ENCODE measurements around the gene PSMD3.
"Not testable (repeated sequence)": the region's sequence is repeated elsewhere in the genome, so short reads cannot be mapped to it uniquely, and the experiment has no call there.

Gene PSMD3

GRCh38 chr17:40000161-40000560, 19.6 kb downstream of the PSMD3 start:
- no peak for DNase-seq

DNA sequence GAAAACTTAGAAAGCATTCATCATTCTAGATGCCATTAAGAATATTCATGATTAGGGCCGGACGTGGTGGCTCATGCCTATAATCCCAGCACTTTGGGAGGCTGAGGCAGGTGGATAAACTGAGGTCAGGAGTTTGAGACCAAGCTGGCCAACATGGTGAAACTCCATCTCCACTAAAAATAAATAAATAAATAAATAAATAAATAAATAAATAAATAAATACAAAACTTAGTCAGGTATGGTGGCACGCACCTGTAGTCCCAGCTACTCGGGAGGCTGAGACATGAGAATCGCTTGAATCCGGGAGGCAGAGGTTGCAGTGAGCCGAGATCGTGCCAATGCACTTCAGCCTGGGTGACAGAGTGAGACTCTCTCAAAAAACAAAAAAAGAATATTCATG, 20.7 kb downstream of the PSMD3 start:
- DNase-seq = not testable (repeated sequence)

GRCh38 chr17:40004072-40004471, 23.5 kb downstream of the PSMD3 start:
- no peak for DNase-seq

DNA sequence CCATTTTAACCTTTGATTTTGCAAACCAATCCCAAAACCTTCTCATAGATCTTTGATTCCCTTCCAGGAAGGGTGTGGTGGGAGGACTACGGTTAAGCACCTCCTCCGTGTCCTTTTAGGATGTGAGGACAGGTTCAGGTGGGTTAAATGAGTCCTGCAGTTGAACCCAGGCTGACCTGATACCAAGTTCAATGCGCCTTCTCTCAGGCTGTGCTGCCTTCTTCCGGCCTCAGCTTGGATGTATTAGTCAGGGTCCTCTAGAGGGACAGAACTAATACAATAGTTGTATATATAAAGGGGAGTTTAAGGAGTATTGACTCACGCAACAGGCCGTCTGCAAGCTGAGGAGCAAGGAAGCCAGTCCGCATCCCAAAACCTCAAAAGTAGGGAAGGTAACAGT, 24.1 kb downstream of the PSMD3 start:
- DNase-seq = no peak

DNA sequence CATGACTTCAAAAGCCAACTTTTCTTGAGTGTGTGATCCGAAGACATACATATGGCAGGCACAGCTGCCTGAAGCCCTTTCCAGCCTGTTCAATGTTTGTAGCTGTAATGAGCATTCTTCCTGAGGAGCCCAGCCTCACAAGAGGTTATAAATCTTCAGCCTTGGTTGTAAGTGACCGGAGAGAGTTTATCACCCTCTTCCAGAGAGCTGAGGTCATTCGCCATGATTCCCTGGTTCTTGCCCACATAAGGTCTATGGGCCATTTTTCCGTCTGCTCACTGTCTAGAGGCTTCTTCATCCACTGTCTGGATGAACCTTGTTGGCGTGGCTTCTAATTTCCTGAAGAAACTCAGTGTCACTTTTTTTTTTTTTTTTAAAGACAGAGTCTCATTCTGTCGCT, 24.9 kb downstream of the PSMD3 start:
- DNase-seq = no peak

DNA sequence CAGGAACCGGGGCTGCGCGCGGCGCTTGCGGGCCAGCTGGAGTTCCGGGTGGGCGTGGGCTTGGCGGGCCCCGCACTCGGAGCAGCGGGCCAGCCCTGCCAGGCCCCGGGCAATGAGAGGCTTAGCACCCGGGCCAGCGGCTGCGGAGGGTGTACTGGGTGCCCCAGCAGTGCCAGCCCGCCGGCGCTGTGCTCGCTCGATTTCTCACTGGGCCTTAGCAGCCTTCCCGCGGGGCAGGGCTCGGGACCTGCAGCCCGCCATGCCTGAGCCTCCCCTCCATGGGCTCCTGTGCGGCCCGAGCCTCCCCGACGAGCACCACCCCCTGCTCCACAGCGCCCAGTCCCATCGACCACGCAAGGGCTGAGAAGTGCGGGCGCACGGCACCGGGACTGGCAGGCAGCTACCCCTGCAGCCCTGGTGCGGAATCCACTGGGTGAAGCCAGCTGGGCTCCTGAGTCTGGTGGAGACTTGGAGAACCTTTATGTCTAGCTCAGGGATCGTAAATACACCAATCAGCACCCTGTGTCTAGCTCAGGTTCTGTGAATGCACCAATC, 30.4 kb downstream of the PSMD3 start:
- peak; percentile 9 for DNase-seq

GRCh38 chr17:40012017-40012647, 31.5 kb downstream of the PSMD3 start:
- DNase-seq = not testable (repeated sequence)

- DNase-seq = no peak
These were observed 33.9 kb downstream of the PSMD3 start for GRCh38 chr17:40014375-40014980.

- peak; percentile 40 for DNase-seq
These were observed 34.7 kb downstream of the PSMD3 start, which contains the start of gene CSF3 for GRCh38 chr17:40015005-40015997. CSF3 (plus strand) TSS chr17:40015440; CDS start chr17:40015475, 35 bp downstream.

GRCh38 chr17:40015998-40016985, 35.7 kb downstream of the PSMD3 start:
- DNase-seq = no peak

- DNase-seq = no peak
These were observed 36.9 kb downstream of the PSMD3 start for GRCh38 chr17:40017422-40018080.

DNA sequence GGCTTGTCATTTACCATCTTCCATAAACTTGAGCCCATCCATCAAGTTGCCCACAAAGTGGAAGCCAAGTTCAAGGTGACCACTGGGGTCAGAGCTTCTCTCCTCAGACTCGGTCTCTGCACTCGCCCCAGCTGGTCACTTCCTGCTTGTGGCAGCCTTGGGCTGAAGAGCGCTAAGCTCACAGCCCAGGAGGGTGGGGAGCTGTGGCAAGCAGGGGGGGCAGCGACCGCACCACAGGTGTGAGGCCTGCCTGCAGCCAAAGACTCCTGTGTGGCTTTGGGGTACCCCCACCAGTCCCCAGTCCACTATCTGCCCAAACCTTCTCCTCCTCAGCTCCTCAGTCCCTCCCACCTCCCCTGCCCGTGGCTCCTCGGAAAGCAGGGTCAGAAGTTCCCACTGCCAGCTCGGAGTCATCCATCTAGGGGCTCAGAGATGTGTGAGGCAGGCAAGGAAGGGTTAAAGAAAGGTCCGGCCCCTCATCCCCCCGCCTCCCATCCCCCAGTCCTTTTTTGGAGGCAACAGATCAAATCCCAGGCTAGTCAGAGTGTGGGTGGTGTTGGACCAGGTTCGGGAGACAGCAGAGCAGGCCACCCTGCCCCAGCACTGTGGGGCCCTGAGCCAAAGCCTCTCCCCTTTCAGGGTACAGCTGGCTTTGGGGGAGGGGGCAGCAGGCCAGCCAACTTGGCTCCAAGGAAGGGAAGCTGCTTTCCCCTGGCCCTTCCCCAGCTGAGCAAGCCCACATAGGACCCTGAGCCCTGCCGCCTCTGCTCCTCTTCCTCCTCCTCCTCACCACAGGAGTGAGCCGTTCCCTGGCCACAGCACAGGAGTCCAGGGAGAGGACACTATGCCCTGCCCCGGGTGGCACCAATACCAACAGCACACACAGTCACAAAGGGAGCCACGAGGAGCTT, 37.9 kb downstream of the PSMD3 start:
- no peak for DNase-seq

GRCh38 chr17:40019140-40019991, 38.8 kb downstream of the PSMD3 start:
- no peak for DNase-seq

GRCh38 chr17:40020146-40020545, 39.5 kb downstream of the PSMD3 start:
- no peak for DNase-seq

- no peak for DNase-seq
These were observed 40.9 kb downstream of the PSMD3 start for GRCh38 chr17:40021451-40021971.

DNA sequence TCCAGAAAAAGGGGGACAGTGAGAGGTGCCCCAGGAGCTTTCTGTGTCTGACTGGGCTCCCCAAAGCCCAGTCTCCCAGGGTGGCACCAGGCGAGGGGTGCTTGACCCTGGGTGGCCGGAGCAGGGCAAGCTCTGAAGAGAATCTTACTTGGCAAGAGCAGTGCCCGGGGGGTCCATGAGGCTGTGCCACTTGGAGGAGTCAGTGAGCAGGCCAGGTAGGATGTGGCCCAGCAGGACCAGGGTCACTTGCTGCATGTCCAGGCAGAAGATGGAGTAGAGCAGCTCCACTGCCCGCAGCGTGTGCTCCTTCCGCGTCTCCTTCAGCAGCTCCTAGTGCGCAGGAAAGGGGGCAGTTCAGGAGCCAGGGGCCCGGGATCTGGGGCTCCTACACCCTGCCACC, 41.9 kb downstream of the PSMD3 start:
- DNase-seq = no peak

GRCh38 chr17:40022961-40023541, 42.4 kb downstream of the PSMD3 start:
- no peak for DNase-seq

DNA sequence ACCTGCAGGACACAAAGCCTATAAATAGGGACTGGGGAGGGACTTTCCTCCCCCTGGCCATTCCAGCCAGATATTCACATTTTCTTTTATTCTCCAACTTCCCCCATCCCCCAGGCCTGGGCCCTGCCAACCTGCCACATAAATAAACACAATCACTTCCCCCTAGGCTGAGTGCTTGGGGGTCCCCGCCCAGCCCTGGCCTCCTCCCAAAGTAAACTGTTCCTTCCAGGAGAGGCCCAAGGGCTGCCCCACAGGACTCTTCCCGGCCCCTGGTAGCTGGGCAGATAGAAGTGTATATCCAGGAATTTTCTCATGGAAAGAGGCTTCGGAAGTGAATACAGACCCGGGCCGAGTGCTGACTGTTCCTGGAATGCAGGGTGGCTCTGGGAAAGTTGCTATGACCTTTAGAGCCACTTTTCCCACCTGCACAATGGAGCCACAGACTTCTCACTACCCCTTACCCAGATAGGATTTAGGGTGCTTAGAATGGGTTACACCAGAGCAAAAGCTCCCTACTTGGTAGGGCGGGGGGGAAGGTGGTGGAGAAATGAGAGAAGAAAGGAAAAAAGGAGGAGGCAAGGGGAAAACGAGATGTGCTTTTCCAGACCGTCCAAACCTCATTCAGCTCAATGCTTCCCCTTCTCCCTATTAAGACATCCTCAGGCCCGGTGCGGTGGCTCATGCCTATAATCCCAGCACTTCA, 43.1 kb downstream of the PSMD3 start:
- DNase-seq = no peak
